ENCODE data around the gene PDXDC1. TPM values are rescaled to one million over a fixed set of nuclear protein-coding genes. Genes with fewer than 3 reads are reported as not detected.
"Not testable (repeated sequence)": the region's sequence is repeated elsewhere in the genome, so short reads cannot be mapped to it uniquely, and the experiment has no call there.

PDXDC1 gene
- total RNA-seq, 2 donors from 2014 or later, result 163 to 202 TPM

DNA sequence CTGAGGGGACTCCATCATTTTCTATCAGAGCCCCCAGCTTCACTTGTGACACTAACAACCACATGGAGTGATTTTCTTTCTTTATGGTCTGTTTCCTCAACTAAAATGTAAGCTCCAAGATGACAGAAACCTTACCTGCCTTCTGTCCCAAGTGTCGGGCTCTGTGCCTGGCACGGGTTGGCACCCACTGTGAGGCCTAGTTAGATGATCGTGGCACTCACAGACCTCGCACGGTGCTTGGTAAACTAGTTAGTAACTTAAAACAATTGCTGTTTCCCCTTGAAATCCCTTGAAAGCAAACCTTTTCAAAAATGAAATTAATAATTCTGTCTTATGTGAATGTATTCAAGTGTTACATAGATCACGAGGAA lies 53.5 kb downstream of the PDXDC1 start:
- not testable (repeated sequence) for H3K4me3 Mint-ChIP-seq; H3K4me3 ChIP-seq (ENCODE audit: low read length); H3K4me1 Mint-ChIP-seq; H3K9me3 ChIP-seq (ENCODE audit: control insufficient read depth, low read length); H3K27ac ChIP-seq (ENCODE audit: low read depth, low read length); H3K27me3 Mint-ChIP-seq (ENCODE audit: insufficient read depth); H3K27me3 ChIP-seq (ENCODE audit: control insufficient read depth, insufficient read depth, low read length, poor library complexity, severe bottlenecking); H3K4me1 ChIP-seq (ENCODE audit: control insufficient read depth, insufficient read depth, low read length); H3K9ac ChIP-seq (ENCODE audit: extremely low read depth, low read length, poor library complexity, severe bottlenecking); H3K9me3 Mint-ChIP-seq
- H3K27ac Mint-ChIP-seq, result peak overlapping the region; percentile 50
- peaks cover 80% of the 10 kb centered on the region for H3K36me3 Mint-ChIP-seq (ENCODE audit: low read depth)
- H3K36me3 ChIP-seq (ENCODE audit: control insufficient read depth, insufficient read depth, low read length), result peaks cover 77% of the 10 kb centered on the region
- WGBS, 2 experiments (ENCODE audit: insufficient coverage in 1 of 2, insufficient read length in 1 of 2), result 87 to 97% methylated on average over 6 of the region's 6 CpGs
- peak; percentile 25 for DNase-seq

DNA sequence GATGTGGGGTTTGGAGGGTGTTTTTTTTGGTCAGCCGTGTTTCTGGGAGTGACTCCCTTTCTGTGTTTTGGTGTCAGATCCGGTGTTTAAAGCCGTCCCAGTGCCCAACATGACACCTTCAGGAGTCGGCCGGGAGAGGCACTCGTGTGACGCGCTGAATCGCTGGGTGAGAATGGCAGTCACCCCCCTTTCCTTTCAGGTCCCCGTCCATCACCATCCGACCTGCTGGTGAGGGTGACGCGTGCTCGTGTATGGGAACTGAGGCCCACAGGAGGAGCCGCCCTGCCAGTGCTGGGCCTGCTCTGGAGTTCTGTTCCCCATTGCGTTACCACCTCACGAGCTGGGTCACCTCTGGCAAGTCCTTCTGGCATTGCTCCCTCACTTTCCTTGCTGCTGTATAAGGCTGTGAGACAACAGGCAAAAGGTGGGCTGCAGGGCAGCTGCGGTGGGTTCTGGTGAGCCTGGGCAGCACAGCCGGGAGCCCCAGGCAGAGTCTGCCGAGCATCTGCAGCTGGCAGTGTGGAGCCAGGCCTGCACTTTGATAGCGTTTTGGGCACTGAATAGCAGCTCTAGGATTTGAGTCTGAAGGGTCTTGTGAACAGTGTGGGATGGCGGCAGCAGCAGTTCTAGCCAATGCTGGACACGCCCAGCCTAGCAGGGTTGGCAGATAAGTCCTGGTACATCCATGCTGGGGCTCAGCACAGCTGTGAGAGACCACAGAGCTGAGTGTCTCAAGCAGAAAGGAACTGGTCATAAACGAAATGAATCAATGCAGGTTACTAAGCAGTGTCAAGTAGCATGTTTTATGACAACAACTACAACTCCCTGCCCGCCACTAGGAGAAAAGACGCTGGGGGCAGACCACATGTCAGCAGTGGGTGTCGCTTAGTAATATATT lies 54.2 kb downstream of the PDXDC1 start:
- H3K27ac ChIP-seq (ENCODE audit: low read depth, low read length); H3K4me3 Mint-ChIP-seq; H3K9me3 Mint-ChIP-seq; H3K4me1 Mint-ChIP-seq; H3K4me1 ChIP-seq (ENCODE audit: control insufficient read depth, insufficient read depth, low read length); H3K9me3 ChIP-seq (ENCODE audit: control insufficient read depth, low read length); H3K4me3 ChIP-seq (ENCODE audit: low read length); H3K9ac ChIP-seq (ENCODE audit: extremely low read depth, low read length, poor library complexity, severe bottlenecking); H3K27me3 ChIP-seq (ENCODE audit: control insufficient read depth, insufficient read depth, low read length, poor library complexity, severe bottlenecking); H3K27me3 Mint-ChIP-seq (ENCODE audit: insufficient read depth): not testable (repeated sequence)
- DNase-seq, result peak; percentile 53
- WGBS, 2 experiments (ENCODE audit: insufficient coverage in 1 of 2, insufficient read length in 1 of 2), result 94 to 97% methylated on average over 19 to 22 of the region's 27 CpGs
- Mint-ChIP-seq H3K36me3 (ENCODE audit: low read depth) (peaks cover 80% of the 10 kb centered on the region), H3K27ac (peak overlapping the region; percentile 50)
- H3K36me3 ChIP-seq (ENCODE audit: control insufficient read depth, insufficient read depth, low read length), result peaks cover 77% of the 10 kb centered on the region

GRCh38 chr16:15029749-15030148 lies 54.9 kb downstream of the PDXDC1 start:
- H3K27me3 ChIP-seq (ENCODE audit: control insufficient read depth, insufficient read depth, low read length, poor library complexity, severe bottlenecking); H3K4me1 Mint-ChIP-seq; H3K4me1 ChIP-seq (ENCODE audit: control insufficient read depth, insufficient read depth, low read length); H3K9me3 Mint-ChIP-seq; H3K4me3 Mint-ChIP-seq; H3K27me3 Mint-ChIP-seq (ENCODE audit: insufficient read depth); H3K27ac ChIP-seq (ENCODE audit: low read depth, low read length); H3K9ac ChIP-seq (ENCODE audit: extremely low read depth, low read length, poor library complexity, severe bottlenecking); H3K4me3 ChIP-seq (ENCODE audit: low read length); H3K9me3 ChIP-seq (ENCODE audit: control insufficient read depth, low read length); H3K27ac Mint-ChIP-seq: not testable (repeated sequence)
- peak; percentile 38 for DNase-seq
- H3K36me3 Mint-ChIP-seq (ENCODE audit: low read depth), result peaks cover 80% of the 10 kb centered on the region
- H3K36me3 ChIP-seq (ENCODE audit: control insufficient read depth, insufficient read depth, low read length), result peaks cover 77% of the 10 kb centered on the region
- 77 to 93% methylated on average over 3 to 6 of the region's 6 CpGs for WGBS, 2 experiments (ENCODE audit: insufficient coverage in 1 of 2, insufficient read length in 1 of 2)

GRCh38 chr16:15031179-15031578 lies 56.4 kb downstream of the PDXDC1 start:
- peaks cover 4% of the 10 kb centered on the region for H3K4me1 Mint-ChIP-seq
- no peaks in the 10 kb centered on the region for H3K4me1 ChIP-seq (ENCODE audit: control insufficient read depth, insufficient read depth, low read length)
- H3K9ac ChIP-seq (ENCODE audit: extremely low read depth, low read length, poor library complexity, severe bottlenecking), result no peak overlapping the region
- H3K27me3 Mint-ChIP-seq (ENCODE audit: insufficient read depth), result no peaks in the 10 kb centered on the region
- 94 to 100% methylated on average over 2 of the region's 2 CpGs for WGBS, 2 experiments (ENCODE audit: insufficient coverage in 1 of 2, insufficient read length in 1 of 2)
- no peak overlapping the region for H3K27ac Mint-ChIP-seq
- peaks cover 77% of the 10 kb centered on the region for H3K36me3 ChIP-seq (ENCODE audit: control insufficient read depth, insufficient read depth, low read length)
- no peak overlapping the region for H3K4me3 Mint-ChIP-seq
- H3K36me3 Mint-ChIP-seq (ENCODE audit: low read depth), result peaks cover 77% of the 10 kb centered on the region
- no peak overlapping the region for H3K27ac ChIP-seq (ENCODE audit: low read depth, low read length)
- H3K27me3 ChIP-seq (ENCODE audit: control insufficient read depth, insufficient read depth, low read length, poor library complexity, severe bottlenecking), result no peaks in the 10 kb centered on the region
- no peak for TF ChIP-seq CTCF (conservative IDR thresholded peaks at IDR 0.05)
- peak; percentile 28 for DNase-seq
- H3K9me3 Mint-ChIP-seq, result no peaks in the 10 kb centered on the region
- no peak overlapping the region for H3K4me3 ChIP-seq (ENCODE audit: low read length)
- H3K9me3 ChIP-seq (ENCODE audit: control insufficient read depth, low read length), result no peaks in the 10 kb centered on the region

Data from endodermal cell (in vitro differentiated cells).